SU-DHL-6 (cell line): Measurements from ENCODE around the gene CEP43.
A peak's percentile ranks its signal among the peaks of the same experiment; 100 is the strongest.

Experiments used
- H2AFZ ChIP-seq: fragments of 200-600 bp; sonication (generic); 2 replicates; pipeline ENCODE4 v1.6.1; 2014; ENCODE audit warnings: low read depth, mild to moderate bottlenecking, moderate library complexity, mixed read lengths, antibody characterized with exemption, low read length; ENCODE audit not compliant: severe bottlenecking
- H3F3A ChIP-seq: fragments of 200-600 bp; shearing (Covaris generic); 2 replicates; pipeline ENCODE4 v1.6.0; 2016; ENCODE audit warnings: antibody characterized with exemption, mild to moderate bottlenecking; ENCODE audit not compliant: insufficient read depth
- H3K27ac ChIP-seq: fragments of 200-600 bp; sonication (generic); 2 replicates; pipeline ENCODE4 v1.5.1; 2016; ENCODE audit warnings: low read depth, mild to moderate bottlenecking, low read length, moderate library complexity, mixed read lengths
- H3K27me3 ChIP-seq: fragments of 200-600 bp; sonication (generic), shearing (Covaris generic); 2 replicates; pipeline ENCODE4 v1.6.0; 2014; ENCODE audit warnings: mild to moderate bottlenecking, low read length
- H3K36me3 ChIP-seq: fragments of 200-600 bp; sonication (generic); 2 replicates; pipeline ENCODE4 v1.6.1; 2014; ENCODE audit warnings: mild to moderate bottlenecking, low read length, mixed read lengths
- H3K4me2 ChIP-seq: fragments of 300-600, 200-600 bp; shearing (Covaris generic), sonication (generic); 2 replicates; pipeline ENCODE4 v1.6.0; 2014; ENCODE audit warnings: low read length, low read depth, mild to moderate bottlenecking; ENCODE audit not compliant: poor library complexity, severe bottlenecking
- H3K4me3 ChIP-seq: fragments of 200-600 bp; sonication (generic); 2 replicates; pipeline ENCODE4 v1.5.1; 2014; ENCODE audit warnings: antibody characterized with exemption, low read length, mild to moderate bottlenecking, mixed read lengths; ENCODE audit not compliant: insufficient read depth, poor library complexity, severe bottlenecking
- H3K79me2 ChIP-seq: fragments of 200-600 bp; sonication (generic); 2 replicates; pipeline ENCODE4 v1.6.1; 2014; ENCODE audit warnings: mild to moderate bottlenecking, low read length, moderate library complexity; ENCODE audit not compliant: insufficient read depth
- H3K9ac ChIP-seq: fragments of 200-600 bp; sonication (generic); 2 replicates; pipeline ENCODE4 v1.7.0; 2014; ENCODE audit warnings: mild to moderate bottlenecking, low read length
- H3K9me2 ChIP-seq: fragments of 200-600 bp; sonication (generic); replicated peaks from 2 replicates; pipeline ENCODE4 v1.6.1; 2014; ENCODE audit warnings: low read length; ENCODE audit not compliant: insufficient read depth
- H3K9me3 ChIP-seq: fragments of 200-600 bp; sonication (generic); 2 replicates; pipeline ENCODE4 v1.6.1; 2014; ENCODE audit warnings: low read length, mixed read lengths; ENCODE audit not compliant: insufficient read depth
- H4K20me1 ChIP-seq: fragments of 200-600 bp; sonication (generic); 2 replicates; pipeline ENCODE4 v1.6.1; 2014; ENCODE audit warnings: low read depth, mild to moderate bottlenecking, antibody characterized with exemption, low read length, moderate library complexity, mixed read lengths
- EZH2phosphoT487 ChIP-seq: fragments of 200-600 bp; sonication (generic), shearing (Covaris generic); conservative IDR thresholded peaks from 2 replicates; pipeline ENCODE4 v1.6.1; 2018; ENCODE audit warnings: mild to moderate bottlenecking, antibody characterized with exemption, low read length, moderate library complexity, mixed read lengths
- TF ChIP-seq, protein P1 (sequence below): fragments of 200-600 bp; sonication (generic); IDR thresholded peaks from one replicate; pipeline ENCODE4 v1.5.1; 2017; ENCODE audit warnings: antibody characterized with exemption, mild to moderate bottlenecking, low read length, moderate library complexity; ENCODE audit not compliant: insufficient read depth, poor library complexity, severe bottlenecking

CEP43 gene

DNA sequence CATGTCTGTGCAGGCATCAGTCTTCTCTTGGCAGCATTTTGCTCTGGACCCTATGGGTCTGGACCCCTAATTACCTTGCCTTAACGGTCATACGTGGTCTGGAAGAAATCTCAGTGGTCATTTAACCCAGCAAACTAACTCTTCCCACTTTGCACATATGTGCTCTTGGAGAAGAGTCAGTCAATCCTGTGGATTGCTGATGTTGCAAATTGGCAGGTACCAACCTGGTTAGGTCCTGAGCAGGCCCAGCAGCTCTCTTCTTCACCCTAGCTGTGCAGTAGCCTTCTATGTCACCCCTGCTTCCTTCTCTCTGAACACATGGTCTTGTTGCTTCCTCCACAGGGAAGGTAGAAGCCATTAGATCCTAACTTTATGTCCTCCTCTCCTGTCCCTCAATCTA is 1.6 kb downstream of the CEP43 start:
- Histone ChIP-seq H3K9me3 (no peaks in the 10 kb centered on the region), H3K9me2 (no peaks in the 10 kb centered on the region), H3K4me3 (peak overlapping the region; percentile 96), H3K79me2 (peaks cover 90% of the 10 kb centered on the region), H3K27me3 (no peaks in the 10 kb centered on the region), H3K27ac (no peak overlapping the region), H3F3A (peaks cover 15% of the 10 kb centered on the region; the same call in 1 of the 2 replicates), H2AFZ (no peak overlapping the region), H4K20me1 (peaks cover 13% of the 10 kb centered on the region; the same call in 1 of the 2 replicates), H3K4me2 (peak overlapping the region; percentile 100), H3K9ac (peak overlapping the region; percentile 96), H3K36me3 (peaks cover 41% of the 10 kb centered on the region)
- TF ChIP-seq, protein P1, sequence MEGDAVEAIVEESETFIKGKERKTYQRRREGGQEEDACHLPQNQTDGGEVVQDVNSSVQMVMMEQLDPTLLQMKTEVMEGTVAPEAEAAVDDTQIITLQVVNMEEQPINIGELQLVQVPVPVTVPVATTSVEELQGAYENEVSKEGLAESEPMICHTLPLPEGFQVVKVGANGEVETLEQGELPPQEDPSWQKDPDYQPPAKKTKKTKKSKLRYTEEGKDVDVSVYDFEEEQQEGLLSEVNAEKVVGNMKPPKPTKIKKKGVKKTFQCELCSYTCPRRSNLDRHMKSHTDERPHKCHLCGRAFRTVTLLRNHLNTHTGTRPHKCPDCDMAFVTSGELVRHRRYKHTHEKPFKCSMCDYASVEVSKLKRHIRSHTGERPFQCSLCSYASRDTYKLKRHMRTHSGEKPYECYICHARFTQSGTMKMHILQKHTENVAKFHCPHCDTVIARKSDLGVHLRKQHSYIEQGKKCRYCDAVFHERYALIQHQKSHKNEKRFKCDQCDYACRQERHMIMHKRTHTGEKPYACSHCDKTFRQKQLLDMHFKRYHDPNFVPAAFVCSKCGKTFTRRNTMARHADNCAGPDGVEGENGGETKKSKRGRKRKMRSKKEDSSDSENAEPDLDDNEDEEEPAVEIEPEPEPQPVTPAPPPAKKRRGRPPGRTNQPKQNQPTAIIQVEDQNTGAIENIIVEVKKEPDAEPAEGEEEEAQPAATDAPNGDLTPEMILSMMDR: no peak
- no peak for TF ChIP-seq EZH2phosphoT487

DNA sequence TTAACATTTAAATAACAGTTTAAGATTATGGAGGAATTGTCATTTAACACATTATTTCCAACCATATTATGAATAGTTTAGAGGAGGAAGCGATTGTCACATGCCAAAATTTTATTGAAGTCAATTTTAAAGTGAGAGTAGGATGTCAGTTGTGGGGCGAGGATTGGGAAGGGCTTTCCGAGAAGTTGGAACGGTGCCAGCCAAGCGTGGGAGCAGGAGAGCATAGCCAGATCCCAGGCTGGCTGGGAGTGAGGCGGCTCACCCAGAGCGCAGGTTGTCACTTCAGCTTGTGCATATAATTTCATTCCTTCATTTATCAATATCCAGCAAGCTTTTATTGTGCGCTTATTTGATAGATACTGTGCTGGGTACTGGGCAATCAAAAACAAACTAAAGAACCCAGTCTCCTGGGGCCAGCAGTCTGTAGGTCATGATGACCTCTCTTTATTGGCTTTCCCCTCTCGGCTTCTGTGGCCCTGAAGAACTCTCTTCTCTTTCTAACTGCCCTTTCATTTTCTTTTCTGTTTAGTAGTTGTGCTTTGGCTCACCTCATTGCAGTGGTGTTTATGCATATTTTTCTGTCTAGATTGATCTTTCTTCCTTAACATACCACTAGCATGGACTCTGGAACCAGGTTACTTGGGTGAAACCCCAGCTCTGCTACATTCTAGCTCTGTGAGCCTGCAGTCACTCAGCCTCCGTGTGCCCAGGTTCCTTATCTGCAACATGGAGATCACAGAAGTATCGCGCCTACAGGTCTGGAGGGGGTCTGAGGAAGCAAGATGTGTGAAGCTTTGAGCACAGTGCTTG is 6.4 kb downstream of the CEP43 start:
- no peak overlapping the region for H3K9ac ChIP-seq
- H3K9me3 ChIP-seq: no peaks in the 10 kb centered on the region
- H2AFZ ChIP-seq: no peak overlapping the region
- H3K36me3 ChIP-seq: peaks cover 52% of the 10 kb centered on the region
- TF ChIP-seq, protein P1: no peak
- peaks cover 8% of the 10 kb centered on the region; the same call in 1 of the 2 replicates for H3F3A ChIP-seq
- H3K27me3 ChIP-seq: no peaks in the 10 kb centered on the region
- no peaks in the 10 kb centered on the region for H3K9me2 ChIP-seq
- H3K4me3 ChIP-seq: no peak overlapping the region
- H3K27ac ChIP-seq: no peak overlapping the region
- H4K20me1 ChIP-seq: peaks cover 9% of the 10 kb centered on the region; the same call in 1 of the 2 replicates
- H3K4me2 ChIP-seq: no peak overlapping the region
- H3K79me2 ChIP-seq: peaks cover 57% of the 10 kb centered on the region

DNA sequence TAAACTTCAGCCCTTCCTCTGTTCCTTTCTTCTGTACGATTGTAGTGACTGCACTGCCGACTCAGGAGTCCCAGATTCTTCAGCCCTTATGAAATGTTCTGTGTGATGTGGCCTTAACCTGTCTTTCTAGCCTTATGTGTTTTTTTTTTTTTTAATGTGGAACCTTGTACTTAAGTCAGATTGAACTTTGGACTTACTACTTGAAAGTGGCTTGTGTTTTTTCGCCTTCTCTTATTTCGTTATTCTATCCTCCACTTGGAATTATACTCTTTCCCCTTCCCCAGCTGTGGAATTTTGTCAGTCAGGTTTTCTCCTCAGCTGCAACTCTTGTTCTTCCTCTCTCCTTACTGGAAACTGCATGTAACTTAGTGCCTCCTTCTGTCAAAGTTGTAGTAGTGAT is 8.8 kb downstream of the CEP43 start:
- Histone ChIP-seq H3K27me3 (no peaks in the 10 kb centered on the region), H3K4me2 (no peak overlapping the region), H3K9ac (no peak overlapping the region), H3F3A (peaks cover 8% of the 10 kb centered on the region; the same call in 1 of the 2 replicates), H3K9me2 (no peaks in the 10 kb centered on the region), H3K36me3 (peaks cover 50% of the 10 kb centered on the region), H2AFZ (no peak overlapping the region), H3K9me3 (no peaks in the 10 kb centered on the region), H3K79me2 (peaks cover 33% of the 10 kb centered on the region), H3K27ac (no peak overlapping the region), H4K20me1 (peaks cover 4% of the 10 kb centered on the region; the same call in 1 of the 2 replicates), H3K4me3 (no peak overlapping the region)
- no peak for TF ChIP-seq EZH2phosphoT487

DNA sequence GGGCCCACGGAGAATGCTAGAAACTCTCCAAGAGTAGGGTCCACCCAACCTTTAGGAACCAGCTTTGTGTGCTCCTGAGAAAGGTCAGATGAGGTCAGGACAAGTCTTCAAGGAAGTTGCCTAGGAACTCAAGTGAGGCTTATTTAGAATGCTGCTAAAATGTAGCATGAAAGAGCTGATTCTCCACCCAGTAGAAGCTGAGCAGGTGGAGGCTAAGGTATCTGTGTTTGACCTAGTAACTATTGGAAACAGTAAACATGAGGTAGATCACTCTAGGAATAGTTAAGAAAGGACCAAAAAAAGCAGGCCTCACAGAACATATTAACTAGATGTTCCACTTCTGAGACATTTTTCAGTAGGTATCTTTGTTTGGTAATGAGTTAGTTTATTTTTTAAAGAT is 13.9 kb downstream of the CEP43 start:
- peaks cover 26% of the 10 kb centered on the region; the same call in 1 of the 2 replicates for H3K36me3 ChIP-seq
- H3K4me3 ChIP-seq: no peak overlapping the region
- no peaks in the 10 kb centered on the region for H3K9me2 ChIP-seq
- no peak overlapping the region for H2AFZ ChIP-seq
- H3K4me2 ChIP-seq: no peak overlapping the region
- H3K9me3 ChIP-seq: no peaks in the 10 kb centered on the region
- no peaks in the 10 kb centered on the region for H4K20me1 ChIP-seq
- H3K79me2 ChIP-seq: peaks cover 4% of the 10 kb centered on the region; the same call in 1 of the 2 replicates
- no peak overlapping the region for H3K27ac ChIP-seq
- H3F3A ChIP-seq: peaks cover 6% of the 10 kb centered on the region; the same call in 1 of the 2 replicates
- TF ChIP-seq, protein P1: no peak
- no peak for TF ChIP-seq EZH2phosphoT487
- no peaks in the 10 kb centered on the region for H3K27me3 ChIP-seq
- H3K9ac ChIP-seq: no peak overlapping the region
